NCI-H82 treated with DMSO at 0.1 percent for 48 hours (cell line): ENCODE results near the gene MMP23B.

ENCODE experiments used
- DNase-seq: peaks from one replicate; lab custom pipeline; 2025; ENCODE audit not compliant: unreplicated experiment; lab: John Stamatoyannopoulos, UW

MMP23B gene

GRCh38 chr1:1618396-1619068 lies 13.4 kb upstream of the MMP23B start:
- no peak for DNase-seq

DNA sequence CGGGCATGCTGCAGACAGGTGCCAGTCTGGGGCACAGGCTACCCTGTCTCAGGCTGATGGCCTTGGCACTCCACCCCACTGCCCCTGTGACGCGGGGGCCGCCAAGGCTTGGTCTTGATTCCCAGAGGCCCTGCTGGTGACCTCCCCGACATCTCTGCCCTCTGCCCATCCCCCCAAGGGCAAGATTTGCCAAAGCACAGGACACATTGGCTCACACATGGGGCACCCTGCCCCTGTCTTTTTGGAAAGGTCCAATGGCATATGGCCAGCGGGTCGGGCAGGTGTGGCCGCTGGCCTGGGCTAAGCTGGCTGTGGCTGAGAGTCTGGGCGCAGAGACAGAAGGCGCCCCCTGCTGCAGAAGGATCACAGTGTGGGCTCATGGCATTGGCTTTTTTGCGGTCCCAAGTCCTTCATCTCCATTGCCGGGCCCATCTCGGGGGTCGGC lies 12.0 kb upstream of the MMP23B start:
- no peak for DNase-seq

DNA sequence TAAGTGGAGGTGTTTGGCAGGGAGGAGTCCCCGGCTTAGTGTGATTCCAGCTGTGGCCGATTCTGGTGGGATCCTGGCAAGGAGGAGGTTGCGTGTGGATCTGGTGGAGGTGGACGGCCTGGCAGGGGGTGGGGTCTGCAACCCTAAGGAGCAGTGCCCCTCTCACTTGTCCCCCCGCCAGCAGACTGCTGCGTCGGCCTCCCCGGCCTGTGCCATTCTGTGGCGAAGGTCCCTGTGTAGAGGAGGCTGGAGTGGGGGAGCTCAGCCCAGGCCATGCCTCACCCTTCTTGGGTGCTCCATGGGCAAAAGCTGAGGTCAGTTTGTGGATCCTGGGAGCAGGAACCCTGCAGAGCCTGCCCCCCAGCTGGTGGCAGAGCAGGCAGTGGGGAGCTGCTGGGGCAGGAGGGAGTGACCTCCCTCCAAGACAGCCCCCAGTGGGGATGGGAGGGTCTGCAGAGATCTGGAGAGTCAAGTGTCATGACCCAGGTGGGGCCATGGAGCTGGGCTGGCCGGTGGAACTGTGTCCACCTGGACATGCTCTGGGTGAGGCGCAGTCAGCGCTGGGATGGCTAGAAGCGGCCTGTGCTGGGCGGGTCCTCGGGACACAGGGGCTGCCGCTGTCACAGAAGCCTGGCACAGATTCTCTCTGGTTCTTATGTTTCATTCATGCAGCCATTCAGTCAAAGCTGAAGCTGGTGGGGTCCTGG lies 11.4 kb upstream of the MMP23B start:
- DNase-seq = no peak

- DNase-seq = no peak
Observed at GRCh38 chr1:1621173-1622009, 10.6 kb upstream of the MMP23B start.

DNA sequence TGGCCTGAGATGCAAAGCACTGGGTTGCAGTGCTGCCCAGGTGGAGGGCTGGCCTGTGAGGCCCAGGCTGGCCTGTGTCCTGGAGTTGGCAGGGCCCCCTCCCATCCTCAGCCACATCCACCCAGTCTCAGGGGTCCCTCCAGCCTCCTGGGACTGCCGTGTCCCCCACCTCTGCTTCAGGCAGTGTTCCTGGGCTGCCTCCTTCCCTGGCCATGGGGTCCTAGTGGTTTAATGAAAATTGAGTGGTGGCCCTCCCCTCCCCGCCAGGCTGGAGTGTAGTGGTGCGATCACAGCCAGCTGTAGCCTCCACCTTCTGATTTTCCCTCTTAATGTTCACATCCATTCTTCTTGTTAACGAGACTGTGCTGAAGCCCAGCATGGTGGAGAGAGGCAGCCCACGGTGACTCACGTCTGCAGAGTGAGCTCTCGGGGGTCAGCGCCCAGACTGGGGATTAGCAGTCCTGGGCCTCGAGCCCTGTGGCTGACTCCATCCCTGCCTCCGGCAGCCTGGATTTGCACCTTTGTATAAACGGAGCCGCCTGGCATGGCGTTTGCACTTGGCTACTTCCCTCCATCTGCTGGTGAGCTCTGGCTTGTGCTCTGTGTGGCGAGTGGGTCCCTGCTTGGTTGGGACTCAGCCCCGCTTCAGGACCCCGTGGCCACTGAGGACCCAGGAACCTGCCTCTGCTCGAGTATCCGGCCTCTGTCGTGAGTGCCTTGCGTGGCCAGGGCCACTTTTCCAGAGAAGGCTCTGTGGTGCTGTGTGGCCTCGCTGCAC lies 9.8 kb upstream of the MMP23B start:
- DNase-seq = no peak

DNA sequence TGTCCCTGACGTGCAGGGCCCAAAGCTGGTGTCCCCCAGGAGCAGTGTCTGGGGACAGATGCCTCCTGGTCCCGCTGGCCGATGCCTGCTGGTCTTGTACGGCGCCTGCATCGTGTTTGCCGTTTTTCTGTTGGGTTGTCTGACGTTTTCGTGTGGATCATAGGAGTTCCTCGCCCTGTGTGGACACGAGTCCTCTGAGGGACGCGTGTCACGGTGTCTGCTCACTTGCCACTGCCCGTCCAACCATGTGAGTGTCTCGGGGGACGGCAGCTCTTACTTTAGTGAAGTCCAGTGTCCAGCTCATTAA lies 9.2 kb upstream of the MMP23B start:
- DNase-seq = no peak

- DNase-seq = no peak
Observed at GRCh38 chr1:1623181-1623630, 8.8 kb upstream of the MMP23B start.

DNA sequence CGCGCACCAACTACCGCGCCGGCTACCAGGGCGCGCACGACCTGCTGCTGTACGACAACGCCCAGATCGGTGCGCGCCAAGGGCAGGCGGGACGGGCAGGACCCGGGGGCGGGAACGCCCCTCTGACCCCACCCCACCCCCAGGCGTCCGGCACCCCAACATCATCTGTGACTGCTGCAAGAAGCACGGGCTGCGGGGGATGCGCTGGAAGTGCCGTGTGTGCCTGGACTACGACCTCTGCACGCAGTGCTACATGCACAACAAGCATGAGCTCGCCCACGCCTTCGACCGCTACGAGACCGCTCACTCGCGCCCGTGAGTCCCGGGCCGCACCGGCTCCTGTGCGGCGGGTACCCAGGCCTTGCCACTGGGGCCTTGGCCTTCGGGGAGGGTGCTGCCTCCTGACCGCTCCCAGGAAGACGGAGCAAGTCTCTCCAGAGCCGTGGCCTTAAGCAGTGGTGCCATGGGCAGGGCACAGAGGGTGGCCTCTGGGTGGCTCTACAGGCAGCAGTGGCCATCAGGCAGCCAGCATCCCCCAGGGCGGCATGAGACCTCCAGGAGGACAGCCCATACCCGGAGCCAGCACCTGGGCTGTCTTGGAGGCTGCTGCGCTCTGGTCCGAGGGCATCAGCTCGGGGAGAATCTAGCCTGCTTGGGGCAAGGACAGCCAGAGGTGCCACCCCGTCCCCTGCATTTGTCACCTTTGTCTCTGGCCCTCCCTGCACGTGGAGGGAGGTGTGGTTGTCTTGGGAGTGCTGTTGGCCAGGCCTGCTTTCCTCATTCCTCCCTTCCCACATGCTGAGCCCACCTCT lies 8.1 kb upstream of the MMP23B start:
- no peak for DNase-seq

DNA sequence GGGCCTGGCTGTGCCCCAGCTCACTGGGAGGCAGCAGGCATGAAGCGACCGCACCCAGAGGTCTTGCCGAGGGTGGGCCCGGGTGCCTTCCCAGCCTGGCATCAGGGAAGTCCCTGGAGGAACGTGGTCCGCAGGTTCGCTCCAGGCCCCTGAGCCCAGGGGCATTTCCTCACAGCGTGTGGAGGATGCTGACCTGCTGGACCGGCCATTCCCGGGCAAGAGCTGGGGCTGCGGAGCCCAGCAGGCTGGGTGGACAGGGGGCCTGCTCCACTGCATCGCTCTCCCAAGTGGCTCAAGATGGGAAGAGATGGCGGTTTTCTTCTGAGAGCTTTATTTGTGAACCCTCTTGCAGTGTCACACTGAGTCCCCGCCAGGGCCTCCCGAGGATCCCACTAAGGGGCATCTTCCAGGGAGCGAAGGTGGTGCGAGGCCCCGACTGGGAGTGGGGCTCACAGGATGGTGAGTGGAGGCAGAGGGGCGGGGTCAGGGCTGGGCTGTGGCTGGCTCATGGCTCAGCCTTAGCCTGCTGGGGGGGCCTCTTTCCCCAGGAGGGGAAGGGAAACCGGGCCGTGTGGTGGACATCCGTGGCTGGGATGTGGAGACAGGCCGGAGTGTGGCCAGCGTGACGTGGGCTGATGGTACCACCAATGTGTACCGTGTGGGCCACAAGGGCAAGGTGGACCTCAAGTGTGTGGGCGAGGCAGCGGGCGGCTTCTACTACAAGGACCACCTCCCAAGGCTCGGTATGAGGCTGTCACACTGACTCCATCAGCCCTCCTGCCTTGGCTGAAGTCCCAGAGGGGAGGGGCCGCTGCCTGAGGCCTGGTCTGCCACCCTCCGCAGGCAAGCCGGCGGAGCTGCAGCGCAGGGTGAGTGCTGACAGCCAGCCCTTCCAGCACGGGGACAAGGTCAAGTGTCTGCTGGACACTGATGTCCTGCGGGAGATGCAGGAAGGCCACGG lies 7.2 kb upstream of the MMP23B start:
- DNase-seq = no peak

DNA sequence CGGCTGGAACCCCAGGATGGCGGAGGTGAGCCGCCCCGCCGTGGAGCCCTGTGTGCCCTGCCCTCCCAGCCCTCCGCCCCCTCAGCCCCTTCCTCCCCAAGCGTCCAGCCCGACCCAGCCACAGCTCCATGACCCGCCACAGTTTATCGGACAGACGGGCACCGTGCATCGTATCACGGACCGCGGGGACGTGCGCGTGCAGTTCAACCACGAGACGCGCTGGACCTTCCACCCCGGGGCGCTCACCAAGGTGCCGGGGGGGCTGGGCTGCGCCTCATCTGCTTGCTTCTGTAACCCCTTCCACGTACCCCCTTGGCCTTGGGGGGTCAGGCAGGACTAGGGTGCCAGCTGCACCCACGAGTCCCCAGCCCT lies 6.6 kb upstream of the MMP23B start:
- no peak for DNase-seq

GRCh38 chr1:1625824-1626206 lies 6.2 kb upstream of the MMP23B start:
- DNase-seq = no peak

- DNase-seq = no peak
Observed at GRCh38 chr1:1626207-1627141, 5.5 kb upstream of the MMP23B start.

- DNase-seq = no peak
Observed at GRCh38 chr1:1627261-1627828, 4.6 kb upstream of the MMP23B start.

GRCh38 chr1:1627829-1628753 lies 3.9 kb upstream of the MMP23B start:
- no peak for DNase-seq

DNA sequence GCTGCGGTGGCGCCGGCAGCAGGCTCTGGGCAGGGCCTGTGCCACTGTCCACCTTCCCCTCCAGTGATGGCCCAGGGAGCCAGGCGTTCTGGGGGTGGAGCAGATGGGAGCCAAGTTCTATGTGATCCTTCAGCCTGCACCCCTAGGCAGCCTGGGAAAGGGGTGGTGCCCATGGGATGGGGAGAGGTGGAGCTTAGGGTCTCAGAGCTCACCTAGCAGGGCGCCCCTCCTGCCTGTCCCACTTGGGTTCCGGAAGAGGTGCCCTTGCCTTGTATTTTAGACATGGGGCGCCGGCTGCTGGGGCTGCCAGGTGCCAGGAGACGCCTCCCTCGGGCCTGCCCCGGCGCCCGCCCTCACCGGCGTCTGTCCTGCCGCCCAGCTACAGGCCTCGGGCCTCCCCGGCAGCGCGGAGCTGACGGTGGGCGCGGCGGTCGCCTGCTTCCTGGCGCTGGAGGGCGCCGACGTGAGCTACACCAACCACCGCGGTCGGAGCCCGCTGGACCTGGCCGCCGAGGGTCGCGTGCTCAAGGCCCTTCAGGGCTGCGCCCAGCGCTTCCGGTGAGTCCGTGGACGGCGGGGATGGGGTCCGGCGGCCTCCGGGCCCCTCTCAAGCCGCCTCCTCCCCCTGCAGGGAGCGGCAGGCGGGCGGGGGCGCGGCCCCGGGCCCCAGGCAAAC lies 3.1 kb upstream of the MMP23B start:
- no peak for DNase-seq
